C4-2B (cell line): ENCODE measurements around the gene RNF213.

Source experiments
- CTCF ChIP-seq: fragments of 450-650 bp; conservative IDR thresholded peaks from 2 replicates; pipeline ENCODE4 v1.5.1; 2017; ENCODE audit warnings: mild to moderate bottlenecking
- ZFX ChIP-seq: fragments of 450-650 bp; IDR thresholded peaks from 2 replicates; pipeline ENCODE4 v1.6.1; 2017

- TF ChIP-seq CTCF = no peak
- TF ChIP-seq ZFX = no peak
These were observed 19.2 kb downstream of the RNF213 start for GRCh38 chr17:80279895-80280294.
